Gastrocnemius medialis (tissue), 4 donors: ENCODE data around the gene NFATC4. TPM values are rescaled to one million over a fixed set of nuclear protein-coding genes. Genes with fewer than 3 reads are reported as not detected.

Source experiments
- ATAC-seq, 2 donors: fragments of 150-250 bp; one replicate each; pipeline ENCODE4 v1.9.1; 2016
- DNase-seq, 2 donors: peaks; one replicate each; pipeline ENCODE4 v3.0.0-alpha.2; 2019
- H3K27ac ChIP-seq, 4 donors: fragments of 200-600 bp; sonication (generic); 1 replicate in 1 of 4; 2 replicates in 3 of 4; pipeline ENCODE4 v1.5.1; 2016 to 2018; ENCODE audit warnings: mild to moderate bottlenecking in 2 of 4, moderate library complexity in 1 of 4
- H3K27me3 ChIP-seq, 3 donors: fragments of 200-600 bp; sonication (generic) in 2 of 3; 1 replicate in 1 of 3; 2 replicates in 2 of 3; pipeline versions ENCODE4 v1.5.1 to v1.6.0; 2016 to 2019; ENCODE audit warnings: mild to moderate bottlenecking in 1 of 3, moderate library complexity in 1 of 3
- H3K36me3 ChIP-seq, 2 donors: fragments of 200-600 bp; sonication (generic) in 1 of 2; one replicate each; pipeline ENCODE4 v1.5.1; 2017 to 2018
- H3K4me1 ChIP-seq, 2 donors: fragments of 200-600 bp; sonication (generic) in 1 of 2; one replicate each; pipeline ENCODE4 v1.5.1; 2016 to 2017; ENCODE audit warnings: mild to moderate bottlenecking in 2 of 2
- H3K4me3 ChIP-seq, 4 donors: fragments of 200-600 bp; sonication (generic) in 3 of 4; 1 replicate in 1 of 4; 2 replicates in 3 of 4; pipeline ENCODE4 v1.5.1; 2016 to 2019; ENCODE audit warnings: mild to moderate bottlenecking in 2 of 4
- H3K9me3 ChIP-seq, 3 donors: fragments of 200-600 bp; sonication (generic) in 2 of 3; 1 replicate in 1 of 3; 2 replicates in 2 of 3; pipeline ENCODE4 v1.5.1; 2016 to 2019
- POLR2A ChIP-seq, 2 donors: fragments of 450-650 bp; IDR thresholded peaks; one replicate each; pipeline ENCODE4 v1.6.1; 2017; ENCODE audit warnings: antibody characterized with exemption in 2 of 2, mild to moderate bottlenecking in 2 of 2, moderate library complexity in 2 of 2
- in situ Hi-C, 4 donors: fragments of 200-750 bp; cut with MboI; loops; one replicate each; pipeline versions ENCODE4 v1.15.0 to v1.8.0; 2017; ENCODE audit warnings: low sequenced_read_pairs in 4 of 4
- intact Hi-C: fragments of 100-400 bp; cut with DNase I; formaldehyde crosslinking; loops from one replicate; pipeline ENCODE4 v1.15.1; 2023; ENCODE audit warnings: low total_unique reads
- total RNA-seq, 4 donors: library from RNA; depleted of rRNA; stranded (reverse); fragments of >200 nt; gene quantifications; one replicate each; pipeline versions ENCODE4 v1.1.0 to v1.2.3, GENCODE V29; 2016
- TF ChIP-seq, protein P1 (sequence below), 5 experiments: fragments of 450-650 bp in 3 of 5; fragments of 200-600 bp in 2 of 5; sonication (generic) in 2 of 5; IDR thresholded peaks in 4 of 5; conservative IDR thresholded peaks in 1 of 5; 1 replicate in 4 of 5; 2 replicates in 1 of 5; pipeline ENCODE4 v1.5.1; 2016 to 2019; ENCODE audit warnings: antibody characterized with exemption in 5 of 5, mild to moderate bottlenecking in 3 of 5, moderate library complexity in 3 of 5

NFATC4 gene
- total RNA-seq, 4 donors from 2014 or later, result 4.6 to 13.2 (median 7.5) TPM

DNA sequence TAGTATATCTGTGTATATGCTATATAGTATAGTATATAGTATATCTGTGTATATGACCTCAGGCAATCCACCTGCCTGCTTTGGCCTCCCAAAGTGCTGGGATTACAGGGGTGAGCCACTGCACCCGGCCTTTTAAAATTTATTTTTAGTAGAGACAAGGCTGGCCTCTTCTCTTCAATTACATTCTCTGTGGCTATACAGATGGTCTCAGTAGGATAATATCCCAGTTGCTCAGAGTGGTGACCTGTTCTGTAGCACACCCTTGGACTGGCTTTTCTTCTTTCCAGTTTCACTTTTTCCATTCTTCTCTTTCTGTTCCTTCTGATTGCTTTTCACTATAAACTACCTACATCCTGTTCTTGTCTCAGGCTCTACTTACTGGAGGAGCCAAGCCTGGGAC, 3.1 kb upstream of the NFATC4 start:
- peaks cover 10% of the 10 kb centered on the region in 2 donors for H3K4me1 ChIP-seq
- ATAC-seq (no peak), DNase-seq (no peak)
- peak overlapping the region in 3 of 4 donors; percentile 74 to 85 (median 76) for H3K27ac ChIP-seq
- no peaks in the 10 kb centered on the region for H3K36me3 ChIP-seq
- H3K27me3 ChIP-seq, result peaks cover 38 to 46% (median 42%) of the 10 kb centered on the region in 3 donors
- in situ Hi-C loops, result loop anchor here in 1 of 4 donors (5.0 kb wide), 1 partner anchor 67 kb away; no protein-coding TSS in a partner anchor
- H3K9me3 ChIP-seq, result no peaks in the 10 kb centered on the region
- H3K4me3 ChIP-seq, result no peak overlapping the region
- intact Hi-C loops, result loop anchor here (5.0 kb wide), 1 partner anchor 37 kb away; no protein-coding TSS in a partner anchor
- TF ChIP-seq POLR2A (IDR thresholded peaks at IDR 0.05), result no peak
- TF ChIP-seq, protein P1, sequence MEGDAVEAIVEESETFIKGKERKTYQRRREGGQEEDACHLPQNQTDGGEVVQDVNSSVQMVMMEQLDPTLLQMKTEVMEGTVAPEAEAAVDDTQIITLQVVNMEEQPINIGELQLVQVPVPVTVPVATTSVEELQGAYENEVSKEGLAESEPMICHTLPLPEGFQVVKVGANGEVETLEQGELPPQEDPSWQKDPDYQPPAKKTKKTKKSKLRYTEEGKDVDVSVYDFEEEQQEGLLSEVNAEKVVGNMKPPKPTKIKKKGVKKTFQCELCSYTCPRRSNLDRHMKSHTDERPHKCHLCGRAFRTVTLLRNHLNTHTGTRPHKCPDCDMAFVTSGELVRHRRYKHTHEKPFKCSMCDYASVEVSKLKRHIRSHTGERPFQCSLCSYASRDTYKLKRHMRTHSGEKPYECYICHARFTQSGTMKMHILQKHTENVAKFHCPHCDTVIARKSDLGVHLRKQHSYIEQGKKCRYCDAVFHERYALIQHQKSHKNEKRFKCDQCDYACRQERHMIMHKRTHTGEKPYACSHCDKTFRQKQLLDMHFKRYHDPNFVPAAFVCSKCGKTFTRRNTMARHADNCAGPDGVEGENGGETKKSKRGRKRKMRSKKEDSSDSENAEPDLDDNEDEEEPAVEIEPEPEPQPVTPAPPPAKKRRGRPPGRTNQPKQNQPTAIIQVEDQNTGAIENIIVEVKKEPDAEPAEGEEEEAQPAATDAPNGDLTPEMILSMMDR (IDR thresholded peaks at IDR 0.05 in 4 of 5, conservative IDR thresholded peaks at IDR 0.05 in 1 of 5), result no peak

DNA sequence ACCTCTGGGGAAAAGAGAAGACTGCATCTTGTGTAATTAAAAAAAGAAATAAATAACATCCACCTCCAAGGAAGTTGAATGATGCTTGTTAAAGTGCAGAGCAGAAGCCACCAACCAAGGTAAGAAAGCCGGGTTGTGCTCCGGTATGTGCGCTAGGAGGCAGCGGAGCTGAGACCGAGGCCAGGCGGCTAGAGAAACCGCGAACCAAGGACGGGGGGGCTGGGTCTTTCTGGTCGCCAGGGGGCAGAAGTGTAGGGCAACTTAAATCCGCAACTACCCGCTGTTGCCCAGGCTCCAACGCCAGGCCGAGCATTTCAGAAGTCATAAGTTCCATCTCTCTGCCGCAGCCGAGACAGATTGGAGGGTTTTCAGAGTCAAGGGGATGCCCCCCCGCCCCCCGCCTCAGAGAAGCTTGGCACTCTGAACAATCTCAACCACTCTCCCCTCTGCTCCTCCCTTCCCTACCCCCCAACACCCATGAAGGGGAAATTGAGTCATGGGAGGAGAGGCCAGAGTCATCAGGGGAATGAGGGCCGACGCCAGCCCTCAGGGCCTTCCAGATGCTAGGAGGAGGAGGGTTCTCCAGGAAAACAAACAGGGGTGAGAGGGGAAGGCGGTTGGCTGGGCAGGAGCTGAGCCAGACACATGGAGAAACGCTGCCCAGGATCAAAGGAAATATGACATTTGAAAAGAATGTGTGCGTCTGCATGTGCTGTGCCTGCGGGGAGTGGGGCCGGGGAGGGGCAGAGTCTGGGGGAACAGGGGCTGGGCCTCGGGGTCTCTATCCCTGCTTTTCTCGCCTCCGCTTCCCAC, 2.2 kb upstream of the NFATC4 start:
- intact Hi-C loops (loop anchor here (2.0 to 5.0 kb wide), 3 partner anchors 31 to 65 kb away; partner anchors contain the start of gene ADCY4), in situ Hi-C loops (loop anchor here in 1 of 4 donors (5.0 kb wide), 1 partner anchor 66 kb away; no protein-coding TSS in a partner anchor)
- Histone ChIP-seq H3K4me3 (peak overlapping the region; percentile 44 to 62 (median 55)), H3K9me3 (no peaks in the 10 kb centered on the region), H3K4me1 (peaks cover 10% of the 10 kb centered on the region in 2 donors), H3K27ac (peak overlapping the region; percentile 74 to 85 (median 80)), H3K27me3 (peaks cover 38 to 46% (median 43%) of the 10 kb centered on the region in 3 donors), H3K36me3 (no peaks in the 10 kb centered on the region)
- ATAC-seq (peak; percentile 31 to 37), DNase-seq (peak; percentile 59 to 61)
- no peak for TF ChIP-seq POLR2A (IDR thresholded peaks at IDR 0.05)
- TF ChIP-seq, protein P1 (IDR thresholded peaks at IDR 0.05 in 4 of 5, conservative IDR thresholded peaks at IDR 0.05 in 1 of 5), result peak; percentile 28 to 69 (median 62)

DNA sequence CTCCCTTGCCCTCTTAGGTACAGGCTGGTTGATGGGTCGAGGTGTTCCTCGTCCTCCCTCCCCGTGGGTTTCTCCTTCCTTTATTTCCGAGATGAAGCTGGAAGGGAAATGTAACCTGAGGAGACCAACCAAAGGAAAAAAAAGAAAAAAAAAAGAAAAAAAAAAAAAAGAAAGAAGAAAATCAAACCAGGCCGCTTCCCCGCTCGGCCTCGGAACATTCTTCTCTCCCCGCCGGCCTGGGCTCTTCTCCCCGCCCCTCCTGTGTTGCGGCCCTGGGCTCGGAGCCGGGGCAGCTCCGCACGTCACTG, 1.6 kb upstream of the NFATC4 start:
- TF ChIP-seq, protein P1 (IDR thresholded peaks at IDR 0.05 in 4 of 5, conservative IDR thresholded peaks at IDR 0.05 in 1 of 5), result no peak
- TF ChIP-seq POLR2A (IDR thresholded peaks at IDR 0.05), result no peak
- ATAC-seq (peak; percentile 46 to 55), DNase-seq (no peak)
- Histone ChIP-seq H3K4me3 (peak overlapping the region; percentile 44 to 62 (median 55)), H3K36me3 (no peaks in the 10 kb centered on the region), H3K9me3 (no peaks in the 10 kb centered on the region), H3K4me1 (peaks cover 10% of the 10 kb centered on the region in 2 donors), H3K27ac (peak overlapping the region; percentile 74 to 85 (median 80)), H3K27me3 (peaks cover 38 to 46% (median 43%) of the 10 kb centered on the region in 3 donors)
- intact Hi-C loops (loop anchor here (2.0 to 5.0 kb wide), 3 partner anchors 32 to 64 kb away; partner anchors contain the start of gene ADCY4), in situ Hi-C loops (loop anchor here in 1 of 4 donors (5.0 kb wide), 1 partner anchor 66 kb away; no protein-coding TSS in a partner anchor)

DNA sequence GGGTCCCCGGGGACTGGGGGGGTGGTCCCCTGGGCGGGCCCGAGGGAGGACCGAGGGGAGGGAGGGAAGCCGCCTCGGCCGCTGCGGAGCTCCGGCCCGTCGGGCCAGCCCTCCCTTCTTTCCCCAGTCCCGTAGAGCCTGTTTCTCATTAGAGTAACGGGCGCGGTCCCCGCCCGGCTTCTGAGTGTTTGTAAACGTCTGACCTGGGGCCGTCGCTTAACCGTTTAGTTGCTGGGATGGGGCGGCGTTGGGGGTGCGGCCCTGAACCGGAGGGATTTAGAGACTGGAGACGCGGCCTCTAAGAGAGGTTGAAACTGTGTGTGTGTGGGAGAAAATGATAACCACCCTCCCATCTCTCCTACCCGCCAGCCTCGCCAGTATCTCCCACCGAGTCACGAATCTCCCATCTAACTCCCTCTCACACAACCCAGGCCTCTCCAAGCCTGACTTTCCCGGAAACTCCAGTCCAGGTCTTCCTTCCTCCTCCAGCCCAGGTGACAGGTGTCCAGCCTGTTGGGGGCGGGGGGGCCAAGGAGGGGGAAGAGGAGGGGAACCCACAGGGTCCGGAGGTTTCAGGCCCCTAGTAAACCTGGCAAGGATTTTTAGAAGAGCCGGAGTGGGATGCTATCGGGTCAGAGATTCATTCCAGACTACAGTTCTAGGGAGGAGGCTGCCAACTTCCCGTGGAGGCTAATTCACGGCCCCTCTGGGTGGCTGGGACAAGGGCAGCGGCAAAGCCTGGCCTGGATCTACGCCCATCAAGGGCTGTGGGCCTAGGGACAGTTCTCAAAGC, 1.1 kb upstream of the NFATC4 start:
- intact Hi-C loops (loop anchor here (2.0 to 5.0 kb wide), 3 partner anchors 32 to 64 kb away; partner anchors contain the start of gene ADCY4), in situ Hi-C loops (loop anchor here in 1 of 4 donors (5.0 kb wide), 1 partner anchor 65 kb away; no protein-coding TSS in a partner anchor)
- Histone ChIP-seq H3K4me3 (peak overlapping the region; percentile 44 to 62 (median 55)), H3K36me3 (no peaks in the 10 kb centered on the region), H3K9me3 (no peaks in the 10 kb centered on the region), H3K27ac (peak overlapping the region; percentile 74 to 85 (median 80)), H3K27me3 (peaks cover 38 to 46% (median 43%) of the 10 kb centered on the region in 3 donors), H3K4me1 (peaks cover 10% of the 10 kb centered on the region in 2 donors)
- ATAC-seq (peak; percentile 48 to 60), DNase-seq (peak; percentile 58 to 73)
- TF ChIP-seq, protein P1 (IDR thresholded peaks at IDR 0.05 in 4 of 5, conservative IDR thresholded peaks at IDR 0.05 in 1 of 5), result no peak
- TF ChIP-seq POLR2A (IDR thresholded peaks at IDR 0.05), result peak in 1 of 2 donors; percentile 57
